ENCODE data around the gene TMEM217.

The TMEM217 gene

GRCh38 chr6:37273690-37274089 lies 15.7 kb upstream of the TMEM217 start:
- Histone ChIP-seq H3K4me3 (ENCODE audit: insufficient read depth in 1 of 2, low read depth in 1 of 2, low read length in 2 of 2) (no peak overlapping the region), H3K36me3 (ENCODE audit: control insufficient read depth in 1 of 2, insufficient read depth in 2 of 2, low read depth in 1 of 2, low read length in 2 of 2) (peaks cover 0 to 33% of the 10 kb centered on the region in 2 experiments), H3K9ac (ENCODE audit: low read length) (no peak overlapping the region), H2AFZ (ENCODE audit: low read depth, low read length) (no peak overlapping the region), H4K91ac (ENCODE audit: low read length) (no peak overlapping the region), H3K14ac (ENCODE audit: low read length in 2 of 2) (no peak overlapping the region), H4K8ac (ENCODE audit: low read length) (no peak overlapping the region), H2BK120ac (ENCODE audit: low read depth, low read length) (no peak overlapping the region), H2AK5ac (ENCODE audit: low read length, severe bottlenecking) (no peak overlapping the region), H2BK12ac (ENCODE audit: low read length in 2 of 2) (no peak overlapping the region), H2BK15ac (ENCODE audit: low read depth, poor library complexity, severe bottlenecking) (no peak overlapping the region), H3K27me3 (ENCODE audit: control insufficient read depth in 1 of 2, insufficient read depth in 1 of 2, low read length in 2 of 2) (no peaks in the 10 kb centered on the region), H2BK5ac (ENCODE audit: low read depth, low read length, poor library complexity, severe bottlenecking) (no peak overlapping the region), H3K4me1 (ENCODE audit: control insufficient read depth, insufficient read depth, low read depth, low read length) (peaks cover 4% of the 10 kb centered on the region), H3K23ac (ENCODE audit: low read length in 2 of 2) (no peak overlapping the region), H3K79me1 (replicated peaks; ENCODE audit: low read length, poor library complexity, severe bottlenecking) (peaks cover 29% of the 10 kb centered on the region), H3K18ac (ENCODE audit: low read depth in 1 of 2, low read length in 2 of 2) (no peak overlapping the region), H3K27ac (ENCODE audit: low read length, poor library complexity, severe bottlenecking) (no peak overlapping the region), H3K4ac (ENCODE audit: low read depth in 1 of 2, low read length in 2 of 2) (no peak overlapping the region), H3K9me3 (ENCODE audit: control insufficient read depth, low read length) (no peaks in the 10 kb centered on the region), H3K4me2 (ENCODE audit: low read length, poor library complexity, severe bottlenecking) (no peak overlapping the region)
- DNase-seq, result no peak
- 66% methylated on average over 3 of the region's 3 CpGs for WGBS

- Histone ChIP-seq H3K9ac (ENCODE audit: low read length) (no peak overlapping the region), H4K91ac (ENCODE audit: low read length) (no peak overlapping the region), H3K4ac (ENCODE audit: low read depth in 1 of 2, low read length in 2 of 2) (no peak overlapping the region), H2AK5ac (ENCODE audit: low read length, severe bottlenecking) (no peak overlapping the region), H3K79me1 (replicated peaks; ENCODE audit: low read length, poor library complexity, severe bottlenecking) (peaks cover 28% of the 10 kb centered on the region), H2BK12ac (ENCODE audit: low read length in 2 of 2) (no peak overlapping the region), H2BK120ac (ENCODE audit: low read depth, low read length) (no peak overlapping the region), H2AFZ (ENCODE audit: low read depth, low read length) (no peak overlapping the region), H4K8ac (ENCODE audit: low read length) (no peak overlapping the region), H3K18ac (ENCODE audit: low read depth in 1 of 2, low read length in 2 of 2) (no peak overlapping the region), H3K27me3 (ENCODE audit: control insufficient read depth in 1 of 2, insufficient read depth in 1 of 2, low read length in 2 of 2) (no peaks in the 10 kb centered on the region), H3K23ac (ENCODE audit: low read length in 2 of 2) (no peak overlapping the region), H3K4me2 (ENCODE audit: low read length, poor library complexity, severe bottlenecking) (no peak overlapping the region), H3K4me1 (ENCODE audit: control insufficient read depth, insufficient read depth, low read depth, low read length) (peaks cover 4% of the 10 kb centered on the region), H2BK15ac (ENCODE audit: low read depth, poor library complexity, severe bottlenecking) (no peak overlapping the region), H3K4me3 (ENCODE audit: insufficient read depth in 1 of 2, low read depth in 1 of 2, low read length in 2 of 2) (no peak overlapping the region), H2BK5ac (ENCODE audit: low read depth, low read length, poor library complexity, severe bottlenecking) (no peak overlapping the region), H3K9me3 (ENCODE audit: control insufficient read depth, low read length) (no peaks in the 10 kb centered on the region), H3K14ac (ENCODE audit: low read length in 2 of 2) (no peak overlapping the region), H3K27ac (ENCODE audit: low read length, poor library complexity, severe bottlenecking) (no peak overlapping the region), H3K36me3 (ENCODE audit: control insufficient read depth in 1 of 2, insufficient read depth in 2 of 2, low read depth in 1 of 2, low read length in 2 of 2) (peaks cover 0 to 38% of the 10 kb centered on the region in 2 experiments)
- no peak for DNase-seq
- WGBS, result 91% methylated on average over 4 of the region's 8 CpGs
Observed at GRCh38 chr6:37272834-37273566, 15.1 kb upstream of the TMEM217 start.

DNA sequence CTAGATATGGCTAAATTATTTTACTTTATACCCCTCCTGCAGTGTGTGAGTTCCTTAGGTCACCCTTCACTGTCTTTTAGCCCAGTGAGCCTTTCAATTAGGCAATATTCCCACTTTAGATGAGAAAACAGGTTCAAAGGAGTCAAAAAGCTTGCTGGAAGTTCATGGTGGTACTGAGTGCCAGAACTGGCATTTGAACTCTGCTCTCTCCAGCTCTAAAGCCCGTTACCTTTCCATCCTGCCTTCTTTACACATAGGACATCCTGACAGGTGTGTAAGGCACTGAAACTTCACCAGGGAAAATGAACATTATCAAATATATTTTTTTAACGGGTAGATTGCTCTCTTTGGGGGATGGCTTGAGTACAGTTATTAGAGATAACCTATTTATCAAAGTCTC lies 11.2 kb upstream of the TMEM217 start:
- H3K27me3 ChIP-seq (ENCODE audit: control insufficient read depth in 1 of 2, insufficient read depth in 1 of 2, low read length in 2 of 2), result no peaks in the 10 kb centered on the region
- H2BK120ac ChIP-seq (ENCODE audit: low read depth, low read length), result no peak overlapping the region
- H3K18ac ChIP-seq (ENCODE audit: low read depth in 1 of 2, low read length in 2 of 2), result no peak overlapping the region
- peaks cover 0 to 34% of the 10 kb centered on the region in 2 experiments for H3K36me3 ChIP-seq (ENCODE audit: control insufficient read depth in 1 of 2, insufficient read depth in 2 of 2, low read depth in 1 of 2, low read length in 2 of 2)
- H3K4me3 ChIP-seq (ENCODE audit: insufficient read depth in 1 of 2, low read depth in 1 of 2, low read length in 2 of 2), result no peak overlapping the region
- no peak overlapping the region for H3K9ac ChIP-seq (ENCODE audit: low read length)
- H3K27ac ChIP-seq (ENCODE audit: low read length, poor library complexity, severe bottlenecking), result no peak overlapping the region
- DNase-seq, result no peak
- H3K4ac ChIP-seq (ENCODE audit: low read depth in 1 of 2, low read length in 2 of 2), result no peak overlapping the region
- 90% methylated on average over 1 of the region's 2 CpGs for WGBS
- H3K14ac ChIP-seq (ENCODE audit: low read length in 2 of 2), result no peak overlapping the region
- no peak overlapping the region for H2BK12ac ChIP-seq (ENCODE audit: low read length in 2 of 2)
- H3K4me1 ChIP-seq (ENCODE audit: control insufficient read depth, insufficient read depth, low read depth, low read length), result peaks cover 2% of the 10 kb centered on the region
- H2BK15ac ChIP-seq (ENCODE audit: low read depth, poor library complexity, severe bottlenecking), result no peak overlapping the region
- no peak overlapping the region for H4K8ac ChIP-seq (ENCODE audit: low read length)
- H2BK5ac ChIP-seq (ENCODE audit: low read depth, low read length, poor library complexity, severe bottlenecking), result no peak overlapping the region
- H3K4me2 ChIP-seq (ENCODE audit: low read length, poor library complexity, severe bottlenecking), result no peak overlapping the region
- H4K91ac ChIP-seq (ENCODE audit: low read length), result no peak overlapping the region
- no peak overlapping the region for H2AK5ac ChIP-seq (ENCODE audit: low read length, severe bottlenecking)
- H3K79me1 ChIP-seq (replicated peaks; ENCODE audit: low read length, poor library complexity, severe bottlenecking), result peaks cover 23% of the 10 kb centered on the region
- no peak overlapping the region for H2AFZ ChIP-seq (ENCODE audit: low read depth, low read length)
- H3K23ac ChIP-seq (ENCODE audit: low read length in 2 of 2), result no peak overlapping the region
- H3K9me3 ChIP-seq (ENCODE audit: control insufficient read depth, low read length), result peaks cover 5% of the 10 kb centered on the region

GRCh38 chr6:37265860-37266259 lies 7.9 kb upstream of the TMEM217 start:
- Histone ChIP-seq H2AK5ac (ENCODE audit: low read length, severe bottlenecking) (no peak overlapping the region), H3K27ac (ENCODE audit: low read length, poor library complexity, severe bottlenecking) (no peak overlapping the region), H4K91ac (ENCODE audit: low read length) (no peak overlapping the region), H2BK120ac (ENCODE audit: low read depth, low read length) (no peak overlapping the region), H3K9me3 (ENCODE audit: control insufficient read depth, low read length) (peaks cover 5% of the 10 kb centered on the region), H2BK12ac (ENCODE audit: low read length in 2 of 2) (no peak overlapping the region), H4K8ac (ENCODE audit: low read length) (no peak overlapping the region), H3K79me1 (replicated peaks; ENCODE audit: low read length, poor library complexity, severe bottlenecking) (peaks cover 21% of the 10 kb centered on the region), H3K4me3 (ENCODE audit: insufficient read depth in 1 of 2, low read depth in 1 of 2, low read length in 2 of 2) (no peak overlapping the region), H3K4ac (ENCODE audit: low read depth in 1 of 2, low read length in 2 of 2) (no peak overlapping the region), H3K14ac (ENCODE audit: low read length in 2 of 2) (no peak overlapping the region), H2BK5ac (ENCODE audit: low read depth, low read length, poor library complexity, severe bottlenecking) (no peak overlapping the region), H3K27me3 (ENCODE audit: control insufficient read depth in 1 of 2, insufficient read depth in 1 of 2, low read length in 2 of 2) (no peaks in the 10 kb centered on the region), H3K4me2 (ENCODE audit: low read length, poor library complexity, severe bottlenecking) (no peak overlapping the region), H2BK15ac (ENCODE audit: low read depth, poor library complexity, severe bottlenecking) (no peak overlapping the region), H3K23ac (ENCODE audit: low read length in 2 of 2) (no peak overlapping the region), H3K9ac (ENCODE audit: low read length) (no peak overlapping the region), H2AFZ (ENCODE audit: low read depth, low read length) (no peak overlapping the region), H3K4me1 (ENCODE audit: control insufficient read depth, insufficient read depth, low read depth, low read length) (peaks cover 2% of the 10 kb centered on the region), H3K18ac (ENCODE audit: low read depth in 1 of 2, low read length in 2 of 2) (no peak overlapping the region), H3K36me3 (ENCODE audit: control insufficient read depth in 1 of 2, insufficient read depth in 2 of 2, low read depth in 1 of 2, low read length in 2 of 2) (peaks cover 0 to 21% of the 10 kb centered on the region in 2 experiments)
- DNase-seq, result no peak
- 60% methylated on average over 1 of the region's 3 CpGs for WGBS

Data from mesenchymal stem cell (in vitro differentiated cells and primary cell).